Endothelial cell of umbilical vein (primary cell): ENCODE data around the gene SELENON. TPM values are rescaled to one million over a fixed set of nuclear protein-coding genes. Genes with fewer than 3 reads are reported as not detected.

Experiments
- BruUV-seq: library from RNA; stranded (reverse); fragments of 400-500 nt; replicated peaks from 2 replicates; lab custom pipeline; 2021; lab: Mats Ljungman, UMichigan
- CTCF ChIA-PET: fragments of 300-600, 350-600 bp; sonication (Branson Sonifier 250); formaldehyde crosslinking; loops from one replicate; lab custom pipeline; 2021; ENCODE audit warnings: antibody characterized with exemption, inconsistent platforms; lab: Charles Lee
- POLR2A ChIA-PET: fragments of 300-600, 350-600 bp; sonication (Branson Sonifier 250); formaldehyde crosslinking; loops from one replicate; lab custom pipeline; 2021; ENCODE audit warnings: antibody characterized with exemption, inconsistent platforms; lab: Charles Lee
- DNase-seq: peaks from one replicate; pipeline ENCODE4 v3.0.0-alpha.2; 2011; ENCODE audit warnings: low read depth, low spot score
- FAIRE-seq: peaks from 2 replicates; lab custom pipeline; 2011; peaks lifted over from hg19 to GRCh38; lab: Jason Lieb, UNC
- H2AFZ ChIP-seq: 2 replicates; pipeline ENCODE4 v1.6.0; 2012; ENCODE audit warnings: low read depth, low read length, control low read depth, inconsistent platforms
- H3K27ac ChIP-seq: 2 replicates; pipeline ENCODE4 v1.5.1; 2011; ENCODE audit warnings: low read depth, mild to moderate bottlenecking, control low read depth, low read length, moderate library complexity; ENCODE audit not compliant: insufficient read depth
- H3K27me3 ChIP-seq, 2 experiments: 2 replicates each; pipeline versions ENCODE4 v1.6.0 to v1.6.1; 2011; ENCODE audit warnings: low read length in 2 of 2, mixed read lengths in 1 of 2; ENCODE audit not compliant: control insufficient read depth in 2 of 2, insufficient read depth in 2 of 2
- H3K36me3 ChIP-seq, 2 experiments: 2 replicates in 1 of 2; 3 replicates in 1 of 2; pipeline ENCODE4 v1.5.1; 2011; ENCODE audit warnings: low read length in 2 of 2, mild to moderate bottlenecking in 1 of 2, moderate library complexity in 1 of 2; ENCODE audit not compliant: control insufficient read depth in 2 of 2, insufficient read depth in 2 of 2; ENCODE audit errors: extremely low read depth in 1 of 2
- H3K4me1 ChIP-seq: 3 replicates; pipeline ENCODE4 v1.5.1; 2011; ENCODE audit warnings: mild to moderate bottlenecking, low read length; ENCODE audit not compliant: control insufficient read depth, insufficient read depth; ENCODE audit errors: extremely low read depth
- H3K4me2 ChIP-seq: 2 replicates; pipeline ENCODE4 v1.6.1; 2011; ENCODE audit warnings: low read length, control low read depth, mixed read lengths; ENCODE audit not compliant: insufficient read depth
- H3K4me3 ChIP-seq, 3 experiments: fragments of 200-600 bp in 1 of 3; sonication (generic), shearing (Covaris generic) in 1 of 3; replicated peaks in 1 of 3; 2 replicates each; pipeline ENCODE4 v1.5.1; 2011 to 2016; ENCODE audit warnings: control low read depth in 3 of 3, low read length in 3 of 3, mild to moderate bottlenecking in 2 of 3, inconsistent platforms in 1 of 3, low read depth in 1 of 3, moderate library complexity in 1 of 3; ENCODE audit not compliant: insufficient read depth in 1 of 3
- H3K79me2 ChIP-seq: 2 replicates; pipeline ENCODE4 v1.6.0; 2012; ENCODE audit warnings: low read length, inconsistent platforms; ENCODE audit not compliant: control insufficient read depth, insufficient read depth
- H3K9ac ChIP-seq: replicated peaks from 2 replicates; pipeline ENCODE3; 2011; ENCODE audit warnings: low read length, control low read depth; ENCODE audit not compliant: insufficient read depth; ENCODE audit errors: extremely low read depth
- H3K9me1 ChIP-seq: replicated peaks from 3 replicates; pipeline ENCODE4 v1.6.0; 2011; ENCODE audit warnings: mild to moderate bottlenecking, low read length; ENCODE audit not compliant: control insufficient read depth, insufficient read depth; ENCODE audit errors: extremely low read depth
- H3K9me3 ChIP-seq: replicated peaks from 2 replicates; pipeline ENCODE4 v1.5.1; 2012; ENCODE audit warnings: low read length, inconsistent platforms; ENCODE audit not compliant: control insufficient read depth, insufficient read depth
- H4K20me1 ChIP-seq: replicated peaks from 2 replicates; pipeline ENCODE3; 2011; ENCODE audit warnings: mild to moderate bottlenecking, low read length; ENCODE audit not compliant: control insufficient read depth, insufficient read depth; ENCODE audit errors: extremely low read depth
- EZH2 ChIP-seq: IDR thresholded peaks from 2 replicates; pipeline ENCODE4 v1.6.1; 2012; ENCODE audit warnings: borderline replicate concordance, low read depth, mild to moderate bottlenecking, moderate library complexity, low read length, inconsistent platforms; ENCODE audit not compliant: severe bottlenecking
- FOS ChIP-seq: IDR thresholded peaks from 2 replicates; pipeline ENCODE4 v1.6.1; 2011; ENCODE audit warnings: mild to moderate bottlenecking, low read length, moderate library complexity, borderline replicate concordance; ENCODE audit not compliant: insufficient read depth
- GATA2 ChIP-seq: IDR thresholded peaks from 2 replicates; pipeline ENCODE4 v1.7.0; 2011; ENCODE audit warnings: low read depth, mild to moderate bottlenecking, moderate library complexity, mixed read lengths, low read length; ENCODE audit not compliant: insufficient read length, insufficient read depth
- JUN ChIP-seq: IDR thresholded peaks from 2 replicates; pipeline ENCODE4 v1.6.1; 2011; ENCODE audit warnings: borderline replicate concordance, low read depth; ENCODE audit not compliant: insufficient read length, insufficient read depth
- MYC ChIP-seq: IDR thresholded peaks from one replicate; pipeline ENCODE4 v1.6.1; 2011; ENCODE audit warnings: mild to moderate bottlenecking, low read depth, low read length
- POLR2A ChIP-seq: IDR thresholded peaks from 2 replicates; pipeline ENCODE4 v1.6.1; 2012; ENCODE audit warnings: low read depth, mild to moderate bottlenecking, control low read depth, low read length
- POLR2AphosphoS5 ChIP-seq: IDR thresholded peaks from 2 replicates; pipeline ENCODE4 v1.6.1; 2012; ENCODE audit warnings: low read depth, mild to moderate bottlenecking, control low read depth, low read length, moderate library complexity; ENCODE audit not compliant: insufficient read depth
- dilution Hi-C: fragments of 300-500 bp; cut with MboI; formaldehyde crosslinking; loops from one replicate; pipeline ENCODE4 v1.15.0; 2019; ENCODE audit warnings: low sequenced_read_pairs; ENCODE audit not compliant: extremely low pct_ligation_motif_present
- intact Hi-C: fragments of 100-400 bp; cut with micrococcal nuclease; formaldehyde crosslinking; loops from one replicate; pipeline ENCODE4 v1.10.0; 2022
- polyA plus RNA-seq, 4 experiments: library from polyadenylated mRNA; depleted of rRNA in 3 of 4; stranded (reverse) in 3 of 4; unstranded in 1 of 4; fragments of >200 nt; gene quantifications; 2 replicates each; pipeline versions ENCODE4 v1.2.1 to v1.2.3, GENCODE V29; 2011 to 2012; ENCODE audit warnings: missing spikeins in 1 of 4
- total RNA-seq: library from RNA; stranded (reverse); gene quantifications from 2 replicates; pipeline ENCODE4 v1.2.3, GENCODE V29; 2021
- TF ChIP-seq, protein P1 (sequence below), 2 donors: IDR thresholded peaks; 1 replicate in 1 of 2; 2 replicates in 1 of 2; pipeline ENCODE4 v1.5.1; 2011; ENCODE audit warnings: low read length in 2 of 2, mild to moderate bottlenecking in 2 of 2, moderate library complexity in 2 of 2, control low read depth in 1 of 2, inconsistent platforms in 1 of 2, low read depth in 1 of 2; ENCODE audit not compliant: insufficient read depth in 1 of 2; ENCODE audit errors: extremely low read depth in 1 of 2

Gene SELENON
- total and polyA plus RNA-seq, 2 donors (not counting 3 experiments of a cell fraction or from before 2014, with no cell fraction given): 117 to 182 TPM

DNA sequence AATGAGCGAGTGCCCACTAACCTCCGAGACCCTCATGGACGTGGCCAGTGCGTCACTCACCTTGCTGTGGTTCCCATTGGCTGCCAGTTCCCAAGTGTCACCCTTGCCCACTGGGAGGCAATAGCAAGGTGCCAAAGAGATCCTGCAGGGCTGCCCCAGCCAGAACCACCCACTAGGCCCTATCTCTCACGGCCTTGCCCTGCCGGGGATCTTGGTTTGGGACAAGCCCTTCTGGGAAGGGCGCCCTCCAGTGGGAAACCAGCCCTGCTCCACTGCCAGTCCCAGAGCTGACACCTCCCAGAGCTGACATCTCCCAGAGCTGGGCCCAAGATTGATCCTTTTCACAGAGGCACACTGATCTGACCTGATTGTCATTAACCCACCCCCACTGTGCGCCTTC, 2.1 kb upstream of the SELENON start:
- peaks cover 14% of the 10 kb centered on the region for H3K4me1 ChIP-seq
- H3K36me3 ChIP-seq: no peaks in the 10 kb centered on the region
- no peak overlapping the region for H3K27ac ChIP-seq
- no peak overlapping the region for H2AFZ ChIP-seq
- ChIA-PET POLR2A (no interaction called here), CTCF (interaction anchor here (0.6 to 7.4 kb wide), 4 partner anchors 155 to 189 kb away, joined by 3 to 80 read pairs (median 4); no protein-coding TSS in a partner anchor)
- H3K9me1 ChIP-seq: no peaks in the 10 kb centered on the region
- H3K9ac ChIP-seq: no peak overlapping the region
- no peak overlapping the region for H3K4me3 ChIP-seq
- dilution Hi-C loops (no loop called here), intact Hi-C loops (loop anchor here (1.0 to 5.0 kb wide), 2 partner anchors 182 to 256 kb away; partner anchors contain the start of genes LDLRAP1 and MAN1C1)
- H3K79me2 ChIP-seq: peaks cover 18% of the 10 kb centered on the region
- FAIRE-seq: peak; percentile 59
- TF ChIP-seq MYC: no peak
- no peak for TF ChIP-seq FOS
- no peak for TF ChIP-seq EZH2
- no peak for TF ChIP-seq JUN
- TF ChIP-seq GATA2: no peak
- TF ChIP-seq POLR2AphosphoS5: no peak
- TF ChIP-seq, protein P1, sequence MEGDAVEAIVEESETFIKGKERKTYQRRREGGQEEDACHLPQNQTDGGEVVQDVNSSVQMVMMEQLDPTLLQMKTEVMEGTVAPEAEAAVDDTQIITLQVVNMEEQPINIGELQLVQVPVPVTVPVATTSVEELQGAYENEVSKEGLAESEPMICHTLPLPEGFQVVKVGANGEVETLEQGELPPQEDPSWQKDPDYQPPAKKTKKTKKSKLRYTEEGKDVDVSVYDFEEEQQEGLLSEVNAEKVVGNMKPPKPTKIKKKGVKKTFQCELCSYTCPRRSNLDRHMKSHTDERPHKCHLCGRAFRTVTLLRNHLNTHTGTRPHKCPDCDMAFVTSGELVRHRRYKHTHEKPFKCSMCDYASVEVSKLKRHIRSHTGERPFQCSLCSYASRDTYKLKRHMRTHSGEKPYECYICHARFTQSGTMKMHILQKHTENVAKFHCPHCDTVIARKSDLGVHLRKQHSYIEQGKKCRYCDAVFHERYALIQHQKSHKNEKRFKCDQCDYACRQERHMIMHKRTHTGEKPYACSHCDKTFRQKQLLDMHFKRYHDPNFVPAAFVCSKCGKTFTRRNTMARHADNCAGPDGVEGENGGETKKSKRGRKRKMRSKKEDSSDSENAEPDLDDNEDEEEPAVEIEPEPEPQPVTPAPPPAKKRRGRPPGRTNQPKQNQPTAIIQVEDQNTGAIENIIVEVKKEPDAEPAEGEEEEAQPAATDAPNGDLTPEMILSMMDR (IDR thresholded peaks at IDR 0.05; ENCODE audit: extremely low read depth in 1 of 2, insufficient read depth in 1 of 2, low read depth in 1 of 2, low read length in 2 of 2): peak; percentile 45 to 56
- TF ChIP-seq POLR2A: no peak
- H3K27me3 ChIP-seq: peaks cover 0 to 1% of the 10 kb centered on the region in 2 experiments
- no TSS peak for BruUV-seq
- no peak overlapping the region for H3K4me2 ChIP-seq
- no peaks in the 10 kb centered on the region for H3K9me3 ChIP-seq
- H4K20me1 ChIP-seq: no peaks in the 10 kb centered on the region
- DNase-seq: no peak
